Stimulated activated CD8-positive, alpha-beta memory T cell treated with anti-CD3 and anti-CD28 coated beads, Interleukin-15, amount 100 ng/mL, for 4 hours (primary cell): Measurements from ENCODE around the gene RALGAPB.
"Not testable (repeated sequence)": the region's sequence is repeated elsewhere in the genome, so short reads cannot be mapped to it uniquely, and the experiment has no call there.

ENCODE experiments used
- DNase-seq, 2 donors: peaks; one replicate each; pipeline ENCODE4 v3.0.0-alpha.2; 2020; ENCODE audit warnings: low read depth in 2 of 2

RALGAPB gene

GRCh38 chr20:38447251-38447661 is 25.4 kb upstream of the RALGAPB start:
- no peak for DNase-seq

- DNase-seq: no peak
These were observed 24.5 kb upstream of the RALGAPB start for GRCh38 chr20:38447931-38448675.

GRCh38 chr20:38449046-38449445 is 23.6 kb upstream of the RALGAPB start:
- DNase-seq: no peak

- DNase-seq: no peak
These were observed 22.1 kb upstream of the RALGAPB start for GRCh38 chr20:38450412-38450975.

- no peak for DNase-seq
These were observed 19.6 kb upstream of the RALGAPB start for GRCh38 chr20:38452880-38453624.

- DNase-seq: no peak
These were observed 18.7 kb upstream of the RALGAPB start for GRCh38 chr20:38453941-38454340.

GRCh38 chr20:38454556-38455473 is 17.8 kb upstream of the RALGAPB start:
- no peak for DNase-seq

- no peak for DNase-seq
These were observed 14.3 kb upstream of the RALGAPB start for GRCh38 chr20:38458314-38458713.

GRCh38 chr20:38460040-38460623 is 12.5 kb upstream of the RALGAPB start:
- DNase-seq: no peak

GRCh38 chr20:38460631-38461030 is 12.0 kb upstream of the RALGAPB start:
- DNase-seq: not testable (repeated sequence)

GRCh38 chr20:38461167-38461566 is 11.5 kb upstream of the RALGAPB start:
- not testable (repeated sequence) for DNase-seq

GRCh38 chr20:38461569-38461968 is 11.1 kb upstream of the RALGAPB start:
- not testable (repeated sequence) for DNase-seq

GRCh38 chr20:38466171-38466570 is 6.5 kb upstream of the RALGAPB start:
- DNase-seq: no peak

- DNase-seq: no peak
These were observed 5.7 kb upstream of the RALGAPB start for GRCh38 chr20:38466983-38467382.

GRCh38 chr20:38471245-38471644 is 1.4 kb upstream of the RALGAPB start:
- DNase-seq: no peak

- DNase-seq: no peak
These were observed 593 bp upstream of the RALGAPB start for GRCh38 chr20:38471987-38472512.

- DNase-seq: no peak
These were observed 738 bp downstream of the RALGAPB start for GRCh38 chr20:38473367-38473795.

GRCh38 chr20:38477747-38478146 is 5.1 kb downstream of the RALGAPB start:
- DNase-seq: no peak

- no peak for DNase-seq
These were observed 7.0 kb downstream of the RALGAPB start for GRCh38 chr20:38479596-38479995.

GRCh38 chr20:38485041-38485440 is 12.4 kb downstream of the RALGAPB start:
- DNase-seq: no peak

- no peak for DNase-seq
These were observed 16.5 kb downstream of the RALGAPB start for GRCh38 chr20:38489181-38489580.
